HepG2 (cell line): ENCODE results near the gene GLB1L. TPM values are rescaled to one million over a fixed set of nuclear protein-coding genes. Genes with fewer than 3 reads are reported as not detected.

Experiments
- ATAC-seq: fragments of 200-7000 bp; cut with Tn5 transposase; 3 replicates; pipeline ENCODE4 v1.9.1; 2020; ENCODE audit warnings: mild to moderate bottlenecking, moderate library complexity
- BruUV-seq: library from RNA; stranded (reverse); fragments of 400-500 nt; replicated peaks from 2 replicates; lab custom pipeline; 2021; lab: Mats Ljungman, UMichigan
- CTCF ChIA-PET: fragments of 300-600 bp; formaldehyde crosslinking; extraction: SDS; loops from one replicate; lab custom pipeline; 2021; ENCODE audit warnings: low total read pairs, inconsistent platforms, low intra/inter-chr PET ratio; lab: Yijun Ruan, JAX
- POLR2A ChIA-PET: fragments of 350-600 bp; sonication (Branson Sonifier 250); formaldehyde crosslinking; loops from one replicate; lab custom pipeline; 2020; ENCODE audit warnings: antibody characterized with exemption, inconsistent platforms; lab: Yijun Ruan, JAX
- DNase-seq: peaks from one replicate; pipeline ENCODE4 v3.0.0-alpha.2; 2015; ENCODE audit warnings: low spot score
- FAIRE-seq: peaks from 3 replicates; lab custom pipeline; 2011; peaks lifted over from hg19 to GRCh38; lab: Jason Lieb, UNC
- H2AFZ ChIP-seq: one replicate; pipeline ENCODE4 v1.6.1; 2011; ENCODE audit warnings: low read length, inconsistent platforms
- H3K27ac ChIP-seq: fragments of 300-600 bp; 3 replicates; pipeline ENCODE4 v1.8.0; 2011; ENCODE audit warnings: mixed run types, mild to moderate bottlenecking, mixed read lengths, low read length, inconsistent platforms; ENCODE audit not compliant: insufficient read depth; ENCODE audit errors: extremely low read length
- H3K27me3 ChIP-seq, 2 experiments: fragments of 200-600 bp in 1 of 2; 2 replicates in 1 of 2; 3 replicates in 1 of 2; pipeline versions ENCODE4 v1.6.0 to v1.8.0; 2011; ENCODE audit warnings: low read length in 2 of 2, mild to moderate bottlenecking in 2 of 2, moderate library complexity in 2 of 2, inconsistent platforms in 1 of 2; ENCODE audit not compliant: insufficient read depth in 2 of 2, control insufficient read depth in 1 of 2
- H3K36me3 ChIP-seq, 2 experiments: fragments of 200-600 bp in 1 of 2; replicated peaks in 1 of 2; 2 replicates in 1 of 2; 3 replicates in 1 of 2; pipeline versions ENCODE4 v1.5.1 to v1.8.0; 2011; ENCODE audit warnings: low read length in 2 of 2, inconsistent platforms in 1 of 2; ENCODE audit not compliant: insufficient read depth in 2 of 2, control insufficient read depth in 1 of 2
- H3K4me1 ChIP-seq: 2 replicates; pipeline ENCODE4 v1.5.1; 2012; ENCODE audit warnings: low read length, inconsistent platforms; ENCODE audit not compliant: insufficient read depth
- H3K4me2 ChIP-seq: 2 replicates; pipeline ENCODE4 v1.6.0; 2011; ENCODE audit warnings: low read depth, low read length, inconsistent platforms
- H3K4me3 ChIP-seq, 3 experiments: fragments of 200-600 bp in 1 of 3; sonication (generic), shearing (Covaris generic) in 1 of 3; replicated peaks in 1 of 3; 2 replicates each; pipeline ENCODE4 v1.5.1; 2011 to 2016; ENCODE audit warnings: low read length in 3 of 3, inconsistent platforms in 2 of 3, low read depth in 2 of 3, mild to moderate bottlenecking in 2 of 3, control low read depth in 1 of 3, mixed read lengths in 1 of 3; ENCODE audit not compliant: insufficient read depth in 1 of 3
- H3K79me2 ChIP-seq: one replicate; pipeline ENCODE4 v1.6.1; 2011; ENCODE audit warnings: low read length, inconsistent platforms; ENCODE audit not compliant: insufficient read depth
- H3K9ac ChIP-seq: 2 replicates; pipeline ENCODE4 v1.6.0; 2011; ENCODE audit warnings: mild to moderate bottlenecking, low read depth, low read length, inconsistent platforms; ENCODE audit not compliant: insufficient read depth
- H3K9me3 ChIP-seq: 2 replicates; pipeline ENCODE4 v1.5.1; 2012; ENCODE audit warnings: mild to moderate bottlenecking, low read length
- H4K20me1 ChIP-seq: 2 replicates; pipeline ENCODE4 v1.6.0; 2011; ENCODE audit warnings: inconsistent platforms, mild to moderate bottlenecking, low read length, moderate library complexity; ENCODE audit not compliant: insufficient read depth
- ETV6 ChIP-seq: sonication (generic); formaldehyde crosslinking; conservative IDR thresholded peaks from 2 replicates; pipeline ENCODE4 v1.4.0; 2020; ENCODE audit warnings: missing genetic modification reagents
- KAT2B ChIP-seq: fragments of 150-350 bp; IDR thresholded peaks from 2 replicates; pipeline ENCODE4 v1.6.1; 2014; ENCODE audit warnings: low read depth, low read length, borderline replicate concordance
- POLR2G ChIP-seq: fragments of 200-400 bp; formaldehyde crosslinking; IDR thresholded peaks from 2 replicates; pipeline ENCODE4 v1.6.1; 2018; ENCODE audit warnings: mild to moderate bottlenecking, low read depth, low read length, moderate library complexity
- ZNF512B ChIP-seq: sonication (generic); formaldehyde crosslinking; IDR thresholded peaks from 2 replicates; pipeline ENCODE4 v1.5.1; 2020; ENCODE audit warnings: missing genetic modification reagents, mild to moderate bottlenecking, borderline replicate concordance
- WGBS: methylation state at CpG from one replicate; pipeline ENCODE4 v1.1.6; 2017; ENCODE audit warnings: low lambda C conversion rate; 5-methylcytosine and 5-hydroxymethylcytosine counted together
- in situ Hi-C: cut with HindIII; loops from 2 replicates; pipeline ENCODE4 v1.10.0; 2017; ENCODE audit warnings: low pct_unique_long_range_greater_than_20kb; ENCODE audit not compliant: extremely low pct_ligation_motif_present
- intact Hi-C: fragments of 100-400 bp; cut with micrococcal nuclease; formaldehyde crosslinking; loops from one replicate; pipeline ENCODE4 v1.10.0; 2022; ENCODE audit not compliant: unreplicated experiment
- microRNA counts: library from miRNA; unstranded; fragments of <30 nt; microRNA quantifications from one replicate; lab custom pipeline; 2015
- microRNA-seq: library from miRNA; unstranded; fragments of <30 nt; microRNA quantifications from one replicate; pipeline ENCODE4, GENCODE V29; 2020
- polyA plus RNA-seq, 8 experiments: library from polyadenylated mRNA; depleted of rRNA in 3 of 8; stranded (reverse) in 7 of 8; unstranded in 1 of 8; fragments of >200 nt; fragmentation: Illumina TruSeq in 4 of 8; extraction: Trizol in 4 of 8; gene quantifications; 2 replicates each; pipeline versions ENCODE4 v1.2.1 to v1.2.3, GENCODE V29; 2011 to 2016; ENCODE audit warnings: low read depth in 4 of 8, missing spikeins in 1 of 8, mixed read lengths in 1 of 8; ENCODE audit not compliant: insufficient read depth in 1 of 8
- small RNA-seq, 3 experiments: library from RNA; depleted of rRNA; stranded (forward); fragments of <200 nt; gene quantifications; one replicate each; pipeline ENCODE3, GENCODE V24; 2012; ENCODE audit warnings: low read depth in 2 of 3, low replicate concordance in 1 of 3; ENCODE audit not compliant: insufficient read length in 3 of 3, insufficient read depth in 2 of 3
- total RNA-seq, 5 experiments: library from RNA; depleted of rRNA; stranded (reverse); fragments of >200 nt; fragmentation: Illumina TruSeq; extraction: Trizol; gene quantifications; 2 replicates each; pipeline ENCODE4 v1.2.3, GENCODE V29; 2016; ENCODE audit warnings: low read depth in 1 of 5

The GLB1L gene
- total and polyA plus RNA-seq, 2 of the 13 experiments (the other 11 are each of a cell fraction or from before 2014, with no cell fraction given): 6.8 to 7.3 TPM

GRCh38 chr2:219186754-219187456 is 58.3 kb downstream of the GLB1L start:
- Histone ChIP-seq H2AFZ (no peak overlapping the region), H3K79me2 (no peaks in the 10 kb centered on the region), H3K27ac (no peak overlapping the region), H3K9ac (no peak overlapping the region), H3K4me3 (no peak overlapping the region), H3K4me2 (no peak overlapping the region), H4K20me1 (no peaks in the 10 kb centered on the region), H3K27me3 (no peaks in the 10 kb centered on the region), H3K36me3 (peaks cover 10 to 22% of the 10 kb centered on the region in 2 experiments), H3K9me3 (no peaks in the 10 kb centered on the region), H3K4me1 (peaks cover 3% of the 10 kb centered on the region; the same call in 1 of the 2 replicates)
- TF ChIP-seq ZNF512B (CRISPR knock-in tag): no peak
- TF ChIP-seq ETV6 (CRISPR knock-in tag): no peak
- TF ChIP-seq KAT2B: no peak
- TF ChIP-seq POLR2G: 0 out of 2 replicates have a peak, but pooled peaks have one; percentile 15
- peak; percentile 24; the same call in 1 of the 3 replicates for ATAC-seq
- in situ Hi-C loops (no loop called here), intact Hi-C loops (no loop called here)
- 97% methylated on average over 7 of the region's 7 CpGs for WGBS
- ChIA-PET CTCF (no interaction called here), POLR2A (interaction anchor here (0.7 kb wide), 1 partner anchor 19 kb away, joined by 4 read pairs; the partner anchor contains the start of gene ZFAND2B)
- DNase-seq: no peak
- no peak for FAIRE-seq
- BruUV-seq: no TSS peak

MicroRNA genes within 50 kb of the gene (microRNA counts, 767-probe panel; counts per million panel counts)
- not detected for microRNA hsa-miR-153 (lab: Ali Mortazavi, UCI)

Small RNA genes within 50 kb of the gene (microRNA-seq; reads per million reads assigned to microRNA genes)
- not detected for gene MIR153-1

Small RNA genes within 50 kb of the gene (small RNA-seq; reads per million reads assigned to genes)
- gene MIR153-1: 0 reads per million in 3 experiments

Other genes starting within 250 kb of the GLB1L start
- gene CFAP65, start 203.9 kb downstream of the GLB1L start, total RNA-seq (2016; rRNA removed; fragmentation: Illumina TruSeq; extraction: Trizol): not detected in 2 replicates
- 0.03 and 0.05 TPM in 2 replicates for gene CFAP65, start 203.9 kb downstream of the GLB1L start, polyA plus RNA-seq (2011; rRNA removed)
- 0.15 and 0.42 TPM in 2 replicates for gene IHH, start 184.5 kb downstream of the GLB1L start, total RNA-seq (2016; rRNA removed; fragmentation: Illumina TruSeq; extraction: Trizol)
- 0.10 TPM in 1 of 2 replicates, not detected in the other for gene IHH, start 184.5 kb downstream of the GLB1L start, polyA plus RNA-seq (2011; rRNA removed)
- 30.7 and 42.1 TPM in 2 replicates for gene NHEJ1, start 84.6 kb downstream of the GLB1L start, total RNA-seq (2016; rRNA removed; fragmentation: Illumina TruSeq; extraction: Trizol)
- 23.8 and 30.0 TPM in 2 replicates for gene NHEJ1, start 84.6 kb downstream of the GLB1L start, polyA plus RNA-seq (2011; rRNA removed)
- 0.38 TPM in 1 of 2 replicates, not detected in the other for gene SLC23A3, start 75.4 kb downstream of the GLB1L start, total RNA-seq (2016; rRNA removed; fragmentation: Illumina TruSeq; extraction: Trizol)
- gene SLC23A3, start 75.4 kb downstream of the GLB1L start, polyA plus RNA-seq (2011; rRNA removed): 0.78 and 2.1 TPM in 2 replicates
- gene CNPPD1, start 68.5 kb downstream of the GLB1L start, total RNA-seq (2016; rRNA removed; fragmentation: Illumina TruSeq; extraction: Trizol): 24.8 and 35.5 TPM in 2 replicates
- gene CNPPD1, start 68.5 kb downstream of the GLB1L start, polyA plus RNA-seq (2011; rRNA removed): 49.4 and 60.7 TPM in 2 replicates
- 59.7 and 86.0 TPM in 2 replicates for gene RETREG2, start 67.2 kb downstream of the GLB1L start, total RNA-seq (2016; rRNA removed; fragmentation: Illumina TruSeq; extraction: Trizol)
- gene RETREG2, start 67.2 kb downstream of the GLB1L start, polyA plus RNA-seq (2011; rRNA removed): 134 and 137 TPM in 2 replicates
- gene ZFAND2B, start 38.7 kb downstream of the GLB1L start, total RNA-seq (2016; rRNA removed; fragmentation: Illumina TruSeq; extraction: Trizol): 39.4 and 53.3 TPM in 2 replicates
- 115 and 139 TPM in 2 replicates for gene ZFAND2B, start 38.7 kb downstream of the GLB1L start, polyA plus RNA-seq (2011; rRNA removed)
- 51.3 and 137 TPM in 2 replicates for gene ABCB6, start 26.5 kb downstream of the GLB1L start, total RNA-seq (2016; rRNA removed; fragmentation: Illumina TruSeq; extraction: Trizol)
- gene ABCB6, start 26.5 kb downstream of the GLB1L start, polyA plus RNA-seq (2011; rRNA removed): 91.1 and 106 TPM in 2 replicates
- 22.2 and 35.0 TPM in 2 replicates for gene ATG9A, start 15.8 kb downstream of the GLB1L start, total RNA-seq (2016; rRNA removed; fragmentation: Illumina TruSeq; extraction: Trizol)
- 131 and 172 TPM in 2 replicates for gene ATG9A, start 15.8 kb downstream of the GLB1L start, polyA plus RNA-seq (2011; rRNA removed)
- 14.6 and 25.3 TPM in 2 replicates for gene ANKZF1, start 15.6 kb downstream of the GLB1L start, total RNA-seq (2016; rRNA removed; fragmentation: Illumina TruSeq; extraction: Trizol)
- 128 and 131 TPM in 2 replicates for gene ANKZF1, start 15.6 kb downstream of the GLB1L start, polyA plus RNA-seq (2011; rRNA removed)
- gene STK16, start within 50 bp of the GLB1L start, total RNA-seq (2016; rRNA removed; fragmentation: Illumina TruSeq; extraction: Trizol): 27.0 and 28.0 TPM in 2 replicates
- 50.9 and 60.5 TPM in 2 replicates for gene STK16, start within 50 bp of the GLB1L start, polyA plus RNA-seq (2011; rRNA removed)
- gene TUBA4B, start 7.8 kb upstream of the GLB1L start, total RNA-seq (2016; rRNA removed; fragmentation: Illumina TruSeq; extraction: Trizol): 0.18 and 0.29 TPM in 2 replicates
- 0.18 and 0.22 TPM in 2 replicates for gene TUBA4B, start 7.8 kb upstream of the GLB1L start, polyA plus RNA-seq (2011; rRNA removed)
- 0.97 and 1.3 TPM in 2 replicates for gene TUBA4A, start 8.5 kb upstream of the GLB1L start, total RNA-seq (2016; rRNA removed; fragmentation: Illumina TruSeq; extraction: Trizol)
- 12.7 and 19.5 TPM in 2 replicates for gene TUBA4A, start 8.5 kb upstream of the GLB1L start, polyA plus RNA-seq (2011; rRNA removed)
- gene DNAJB2, start 33.9 kb upstream of the GLB1L start, total RNA-seq (2016; rRNA removed; fragmentation: Illumina TruSeq; extraction: Trizol): 18.6 and 21.3 TPM in 2 replicates
- 31.1 and 55.2 TPM in 2 replicates for gene DNAJB2, start 33.9 kb upstream of the GLB1L start, polyA plus RNA-seq (2011; rRNA removed)
- gene PTPRN, start 64.0 kb upstream of the GLB1L start, total RNA-seq (2016; rRNA removed; fragmentation: Illumina TruSeq; extraction: Trizol): not detected in 2 replicates
- gene PTPRN, start 64.0 kb upstream of the GLB1L start, polyA plus RNA-seq (2011; rRNA removed): 0.24 and 0.26 TPM in 2 replicates
- not detected in 2 replicates for gene RESP18, start 87.3 kb upstream of the GLB1L start, total RNA-seq (2016; rRNA removed; fragmentation: Illumina TruSeq; extraction: Trizol)
- not detected in 2 replicates for gene RESP18, start 87.3 kb upstream of the GLB1L start, polyA plus RNA-seq (2011; rRNA removed)
- gene DNPEP, start 142.5 kb upstream of the GLB1L start, total RNA-seq (2016; rRNA removed; fragmentation: Illumina TruSeq; extraction: Trizol): 103 and 104 TPM in 2 replicates
- 109 and 130 TPM in 2 replicates for gene DNPEP, start 142.5 kb upstream of the GLB1L start, polyA plus RNA-seq (2011; rRNA removed)
- gene DES, start 172.9 kb upstream of the GLB1L start, total RNA-seq (2016; rRNA removed; fragmentation: Illumina TruSeq; extraction: Trizol): not detected in 2 replicates
- gene DES, start 172.9 kb upstream of the GLB1L start, polyA plus RNA-seq (2011; rRNA removed): 0.21 TPM in 1 of 2 replicates, not detected in the other
- gene SPEG, start 189.4 kb upstream of the GLB1L start, total RNA-seq (2016; rRNA removed; fragmentation: Illumina TruSeq; extraction: Trizol): 0.18 TPM in 1 of 2 replicates, not detected in the other
- gene SPEG, start 189.4 kb upstream of the GLB1L start, polyA plus RNA-seq (2011; rRNA removed): 0.24 and 0.94 TPM in 2 replicates